Testis (tissue), 2 donors: Measurements from ENCODE around the gene SULT1B1.

Experiments
- POLR2A ChIP-seq: fragments of 450-650 bp; IDR thresholded peaks from one replicate; pipeline ENCODE4 v1.6.1; 2017; ENCODE audit warnings: antibody characterized with exemption, mild to moderate bottlenecking, moderate library complexity
- TF ChIP-seq, protein P1 (sequence below), 3 experiments: fragments of 450-650 bp in 2 of 3; fragments of 200-600 bp in 1 of 3; sonication (generic) in 1 of 3; IDR thresholded peaks; one replicate each; pipeline ENCODE4 v1.5.1; 2016 to 2019; ENCODE audit warnings: antibody characterized with exemption in 3 of 3, mild to moderate bottlenecking in 2 of 3, moderate library complexity in 1 of 3

DNA sequence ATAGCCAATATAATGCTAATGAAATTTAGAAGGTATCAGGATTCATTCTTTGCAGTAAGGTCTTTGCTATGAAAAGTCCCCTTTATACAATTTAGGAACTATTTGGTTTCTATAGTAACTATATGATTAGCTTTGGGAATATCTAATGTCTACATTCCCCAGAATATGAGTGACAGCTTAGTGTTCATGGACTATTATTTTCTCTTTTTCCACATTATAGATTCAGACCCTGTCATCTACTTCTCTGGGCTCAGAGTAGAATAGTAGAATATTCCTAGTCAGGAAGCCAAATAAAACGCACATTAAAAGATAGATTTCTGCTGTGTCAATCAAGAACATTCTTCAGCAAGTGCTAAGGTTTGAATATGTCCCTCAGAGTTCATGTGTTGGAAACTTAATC, 26.1 kb upstream of the SULT1B1 start:
- TF ChIP-seq, protein P1, sequence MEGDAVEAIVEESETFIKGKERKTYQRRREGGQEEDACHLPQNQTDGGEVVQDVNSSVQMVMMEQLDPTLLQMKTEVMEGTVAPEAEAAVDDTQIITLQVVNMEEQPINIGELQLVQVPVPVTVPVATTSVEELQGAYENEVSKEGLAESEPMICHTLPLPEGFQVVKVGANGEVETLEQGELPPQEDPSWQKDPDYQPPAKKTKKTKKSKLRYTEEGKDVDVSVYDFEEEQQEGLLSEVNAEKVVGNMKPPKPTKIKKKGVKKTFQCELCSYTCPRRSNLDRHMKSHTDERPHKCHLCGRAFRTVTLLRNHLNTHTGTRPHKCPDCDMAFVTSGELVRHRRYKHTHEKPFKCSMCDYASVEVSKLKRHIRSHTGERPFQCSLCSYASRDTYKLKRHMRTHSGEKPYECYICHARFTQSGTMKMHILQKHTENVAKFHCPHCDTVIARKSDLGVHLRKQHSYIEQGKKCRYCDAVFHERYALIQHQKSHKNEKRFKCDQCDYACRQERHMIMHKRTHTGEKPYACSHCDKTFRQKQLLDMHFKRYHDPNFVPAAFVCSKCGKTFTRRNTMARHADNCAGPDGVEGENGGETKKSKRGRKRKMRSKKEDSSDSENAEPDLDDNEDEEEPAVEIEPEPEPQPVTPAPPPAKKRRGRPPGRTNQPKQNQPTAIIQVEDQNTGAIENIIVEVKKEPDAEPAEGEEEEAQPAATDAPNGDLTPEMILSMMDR (IDR thresholded peaks at IDR 0.05), result no peak
- TF ChIP-seq POLR2A, result no peak
